Neural cell (in vitro differentiated cells): ENCODE results near the gene CFAP161. TPM values are rescaled to one million over a fixed set of nuclear protein-coding genes. Genes with fewer than 3 reads are reported as not detected.

Experiments used
- H2AFZ ChIP-seq: fragments of 200-600, 300-800 bp; sonication (generic), shearing (Covaris generic); 2 replicates; pipeline ENCODE4 v1.6.0; 2014; ENCODE audit warnings: low read depth, mild to moderate bottlenecking, antibody characterized with exemption, low read length, moderate library complexity
- H3F3A ChIP-seq: fragments of 200-600 bp; shearing (Covaris generic); 2 replicates; pipeline ENCODE4 v1.6.1; 2016; ENCODE audit warnings: mild to moderate bottlenecking, moderate library complexity, mixed read lengths, antibody characterized with exemption, low read length; ENCODE audit not compliant: insufficient read depth, poor library complexity, severe bottlenecking
- H3K27ac ChIP-seq: fragments of 200-600, 300-800 bp; sonication (generic), shearing (Covaris generic); 2 replicates; pipeline ENCODE4 v1.5.1; 2014; ENCODE audit warnings: mild to moderate bottlenecking, low read length, moderate library complexity
- H3K27me3 ChIP-seq: fragments of 300-800, 200-600 bp; sonication (generic), shearing (Covaris generic); 2 replicates; pipeline ENCODE4 v1.6.0; 2014; ENCODE audit warnings: mild to moderate bottlenecking, low read depth, low read length, moderate library complexity; ENCODE audit not compliant: insufficient read depth
- H3K36me3 ChIP-seq: fragments of 300-800, 200-600 bp; sonication (generic), shearing (Covaris generic); 2 replicates; pipeline ENCODE4 v1.5.1; 2014; ENCODE audit warnings: mild to moderate bottlenecking, antibody characterized with exemption, low read length, moderate library complexity; ENCODE audit not compliant: insufficient read depth
- H3K4me2 ChIP-seq: fragments of 300-800, 200-600 bp; sonication (generic), shearing (Covaris generic); 2 replicates; pipeline ENCODE4 v1.6.0; 2014; ENCODE audit warnings: mild to moderate bottlenecking, low read length
- H3K4me3 ChIP-seq: fragments of 300-800, 200-600 bp; sonication (generic), shearing (Covaris generic); 2 replicates; pipeline ENCODE4 v1.5.1; 2014; ENCODE audit warnings: mild to moderate bottlenecking, low read length, moderate library complexity
- H3K79me2 ChIP-seq: fragments of 200-600 bp; shearing (Covaris generic); replicated peaks from 2 replicates; pipeline ENCODE4 v1.6.0; 2014; ENCODE audit warnings: mild to moderate bottlenecking, low read length, moderate library complexity; ENCODE audit not compliant: insufficient read depth
- H3K9ac ChIP-seq: fragments of 300-800, 200-600 bp; sonication (generic), shearing (Covaris generic); 2 replicates; pipeline ENCODE4 v1.6.1; 2016; ENCODE audit warnings: mild to moderate bottlenecking, low read length, mixed read lengths
- H3K9me2 ChIP-seq: fragments of 200-600 bp; shearing (Covaris generic); 2 replicates; pipeline ENCODE4 v1.6.1; 2016; ENCODE audit warnings: mild to moderate bottlenecking, low read length, mixed read lengths; ENCODE audit not compliant: insufficient read depth
- H3K9me3 ChIP-seq: fragments of 200-600, 300-800 bp; sonication (generic), shearing (Covaris generic); 2 replicates; pipeline ENCODE4 v1.6.1; 2016; ENCODE audit warnings: mild to moderate bottlenecking, mixed run types, low read length, moderate library complexity, mixed read lengths
- H4K20me1 ChIP-seq: fragments of 200-600 bp; shearing (Covaris generic); 2 replicates; pipeline ENCODE4 v1.6.1; 2016; ENCODE audit warnings: mild to moderate bottlenecking, mixed run types; ENCODE audit not compliant: insufficient read depth
- CTCF ChIP-seq: fragments of 450-650 bp; IDR thresholded peaks from 2 replicates; pipeline ENCODE4 v1.5.1; 2014; ENCODE audit warnings: antibody characterized with exemption, mild to moderate bottlenecking, moderate library complexity; ENCODE audit not compliant: poor library complexity, severe bottlenecking
- EP300 ChIP-seq: fragments of 450-650 bp; conservative IDR thresholded peaks from 2 replicates; pipeline ENCODE4 v1.6.1; 2014; ENCODE audit warnings: antibody characterized with exemption, mild to moderate bottlenecking, moderate library complexity; ENCODE audit not compliant: poor library complexity, severe bottlenecking
- EZH2 ChIP-seq: fragments of 200-600, 300-800 bp; shearing (Covaris generic), sonication (generic); IDR thresholded peaks from 2 replicates; pipeline ENCODE4 v1.6.1; 2014; ENCODE audit warnings: antibody characterized with exemption, low read length, borderline replicate concordance, mild to moderate bottlenecking; ENCODE audit not compliant: insufficient read depth, poor library complexity, severe bottlenecking
- MXI1 ChIP-seq: fragments of 450-650 bp; conservative IDR thresholded peaks from 2 replicates; pipeline ENCODE4 v1.6.1; 2014; ENCODE audit warnings: antibody characterized with exemption, mild to moderate bottlenecking; ENCODE audit not compliant: poor library complexity, severe bottlenecking
- POLR2AphosphoS5 ChIP-seq: IDR thresholded peaks from 2 replicates; pipeline ENCODE4 v1.6.1; 2012
- RAD21 ChIP-seq: fragments of 450-650 bp; conservative IDR thresholded peaks from 2 replicates; pipeline ENCODE4 v1.6.1; 2014; ENCODE audit warnings: antibody characterized with exemption, mild to moderate bottlenecking, moderate library complexity
- REST ChIP-seq: IDR thresholded peaks from 2 replicates; pipeline ENCODE4 v1.6.1; 2012; ENCODE audit warnings: borderline replicate concordance
- SMC3 ChIP-seq: fragments of 450-650 bp; conservative IDR thresholded peaks from 2 replicates; pipeline ENCODE4 v1.6.1; 2014; ENCODE audit warnings: antibody characterized with exemption, mild to moderate bottlenecking, moderate library complexity; ENCODE audit not compliant: poor library complexity
- TAF1 ChIP-seq: IDR thresholded peaks from 2 replicates; pipeline ENCODE4 v1.6.1; 2012; ENCODE audit warnings: low read depth
- polyA plus RNA-seq: library from polyadenylated mRNA; depleted of rRNA; stranded (reverse); fragments of >200 nt; gene quantifications from 2 replicates; pipeline ENCODE4 v1.2.3, GENCODE V29; 2014

CFAP161 gene
- polyA plus RNA-seq, 1 donor from 2014 or later: not detected

- Histone ChIP-seq H3K9ac (no peak overlapping the region), H3K79me2 (no peaks in the 10 kb centered on the region), H3K9me3 (no peaks in the 10 kb centered on the region), H3K4me3 (no peak overlapping the region), H3K9me2 (no peaks in the 10 kb centered on the region), H4K20me1 (no peaks in the 10 kb centered on the region), H3K36me3 (no peaks in the 10 kb centered on the region), H3K4me2 (no peak overlapping the region), H3F3A (no peaks in the 10 kb centered on the region), H3K27me3 (no peaks in the 10 kb centered on the region), H2AFZ (no peak overlapping the region), H3K27ac (no peak overlapping the region)
- TF ChIP-seq REST: no peak
- TF ChIP-seq TAF1: no peak
- no peak for TF ChIP-seq RAD21
- TF ChIP-seq EP300: no peak
- TF ChIP-seq MXI1: no peak
- TF ChIP-seq POLR2AphosphoS5: no peak
- TF ChIP-seq CTCF: no peak
- TF ChIP-seq SMC3: no peak
- TF ChIP-seq EZH2: no peak
These were observed 16.5 kb upstream of the CFAP161 start for GRCh38 chr15:81117581-81117980.

GRCh38 chr15:81118361-81118760 lies 15.7 kb upstream of the CFAP161 start:
- Histone ChIP-seq H2AFZ (no peak overlapping the region), H3F3A (no peaks in the 10 kb centered on the region), H3K36me3 (no peaks in the 10 kb centered on the region), H3K9ac (no peak overlapping the region), H3K4me2 (no peak overlapping the region), H3K27me3 (no peaks in the 10 kb centered on the region), H3K4me3 (no peak overlapping the region), H3K79me2 (no peaks in the 10 kb centered on the region), H3K9me3 (no peaks in the 10 kb centered on the region), H3K27ac (no peak overlapping the region), H4K20me1 (no peaks in the 10 kb centered on the region), H3K9me2 (no peaks in the 10 kb centered on the region)
- TF ChIP-seq EP300: no peak
- TF ChIP-seq MXI1: no peak
- TF ChIP-seq EZH2: no peak
- no peak for TF ChIP-seq POLR2AphosphoS5
- TF ChIP-seq SMC3: no peak
- TF ChIP-seq TAF1: no peak
- no peak for TF ChIP-seq REST
- no peak for TF ChIP-seq CTCF
- no peak for TF ChIP-seq RAD21
